Thoracic aorta (tissue), 2 donors: ENCODE measurements around the gene GATA6. TPM values are rescaled to one million over a fixed set of nuclear protein-coding genes. Genes with fewer than 3 reads are reported as not detected.
"Not testable (repeated sequence)": the region's sequence is repeated elsewhere in the genome, so short reads cannot be mapped to it uniquely, and the experiment has no call there.

Experiments
- ATAC-seq: fragments of 150-250 bp; one replicate; pipeline ENCODE4 v1.8.0; 2017; ENCODE audit warnings: low read depth; ENCODE audit not compliant: insufficient number of reproducible peaks, low FRiP score
- DNase-seq: peaks from one replicate; pipeline ENCODE4 v3.0.0-alpha.2; 2020; ENCODE audit warnings: low spot score
- H3K27ac ChIP-seq, 2 donors: fragments of 200-600 bp; sonication (generic); 1 replicate in 1 of 2; 2 replicates in 1 of 2; pipeline ENCODE4 v1.5.1; 2016; ENCODE audit warnings: mild to moderate bottlenecking in 2 of 2, moderate library complexity in 2 of 2
- H3K27me3 ChIP-seq: fragments of 200-600 bp; sonication (generic); replicated peaks from 2 replicates; pipeline ENCODE4 v1.6.0; 2016; ENCODE audit warnings: mild to moderate bottlenecking; ENCODE audit not compliant: insufficient read depth
- H3K36me3 ChIP-seq: fragments of 200-600 bp; sonication (generic); one replicate; pipeline ENCODE4 v1.5.1; 2016
- H3K4me1 ChIP-seq, 2 donors: fragments of 200-600 bp; sonication (generic); 1 replicate in 1 of 2; 2 replicates in 1 of 2; pipeline versions ENCODE4 v1.5.1 to v1.6.0; 2016; ENCODE audit warnings: low read depth in 2 of 2, mild to moderate bottlenecking in 1 of 2; ENCODE audit not compliant: control insufficient read depth in 1 of 2
- H3K4me3 ChIP-seq: fragments of 200-600 bp; sonication (generic); 2 replicates; pipeline ENCODE4 v1.5.1; 2016; ENCODE audit warnings: mild to moderate bottlenecking
- H3K9me3 ChIP-seq: fragments of 200-600 bp; sonication (generic); 2 replicates; pipeline ENCODE4 v1.5.1; 2016
- total RNA-seq, 2 donors: library from RNA; depleted of rRNA; stranded (reverse); fragments of >200 nt; gene quantifications; one replicate each; pipeline versions ENCODE4 v1.1.0 to v1.2.3, GENCODE V29; 2016
- TF ChIP-seq, protein P1 (sequence below): fragments of 200-600 bp; sonication (generic); IDR thresholded peaks from one replicate; pipeline ENCODE4 v1.5.1; 2019; ENCODE audit warnings: antibody characterized with exemption

Gene GATA6
- total RNA-seq, 2 donors from 2014 or later = 92.7 to 92.8 TPM

DNA sequence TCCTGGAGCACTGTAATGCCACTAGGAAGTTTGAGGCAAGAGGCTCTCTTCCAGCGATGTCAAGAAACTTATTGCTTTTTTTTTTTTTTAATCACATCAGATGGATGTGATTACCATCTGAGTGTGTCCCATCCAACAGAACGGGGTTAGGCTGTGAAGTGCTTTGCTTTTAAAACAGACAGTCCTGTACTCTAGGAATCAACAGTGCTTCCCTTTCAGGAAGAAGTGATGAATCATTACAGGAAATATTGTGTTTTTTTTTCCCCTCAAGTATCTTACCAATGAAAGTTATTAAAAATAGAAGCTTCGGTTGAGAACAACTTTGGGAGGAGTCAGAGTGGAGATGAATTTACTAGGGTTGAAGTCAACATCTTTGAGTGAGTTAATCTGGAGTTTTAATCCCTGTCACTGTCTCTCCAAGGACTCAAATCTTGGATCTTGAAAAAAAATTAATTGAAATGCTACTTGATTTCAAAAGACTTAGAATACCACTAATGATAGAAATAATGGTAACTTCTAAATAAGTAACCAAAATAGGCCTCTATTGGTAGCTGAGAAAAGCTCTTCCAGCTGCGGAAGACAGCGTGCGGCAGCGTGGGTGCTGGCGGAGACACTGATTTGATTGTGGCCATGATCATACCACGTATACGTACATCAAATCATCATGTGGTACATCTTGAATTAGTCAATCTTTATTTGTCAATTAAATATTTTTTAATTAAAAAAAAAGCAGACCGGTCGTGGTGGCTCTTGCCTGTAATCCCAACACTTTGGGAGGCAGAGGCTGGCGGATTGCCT is 45.5 kb downstream of the GATA6 start:
- TF ChIP-seq, protein P1, sequence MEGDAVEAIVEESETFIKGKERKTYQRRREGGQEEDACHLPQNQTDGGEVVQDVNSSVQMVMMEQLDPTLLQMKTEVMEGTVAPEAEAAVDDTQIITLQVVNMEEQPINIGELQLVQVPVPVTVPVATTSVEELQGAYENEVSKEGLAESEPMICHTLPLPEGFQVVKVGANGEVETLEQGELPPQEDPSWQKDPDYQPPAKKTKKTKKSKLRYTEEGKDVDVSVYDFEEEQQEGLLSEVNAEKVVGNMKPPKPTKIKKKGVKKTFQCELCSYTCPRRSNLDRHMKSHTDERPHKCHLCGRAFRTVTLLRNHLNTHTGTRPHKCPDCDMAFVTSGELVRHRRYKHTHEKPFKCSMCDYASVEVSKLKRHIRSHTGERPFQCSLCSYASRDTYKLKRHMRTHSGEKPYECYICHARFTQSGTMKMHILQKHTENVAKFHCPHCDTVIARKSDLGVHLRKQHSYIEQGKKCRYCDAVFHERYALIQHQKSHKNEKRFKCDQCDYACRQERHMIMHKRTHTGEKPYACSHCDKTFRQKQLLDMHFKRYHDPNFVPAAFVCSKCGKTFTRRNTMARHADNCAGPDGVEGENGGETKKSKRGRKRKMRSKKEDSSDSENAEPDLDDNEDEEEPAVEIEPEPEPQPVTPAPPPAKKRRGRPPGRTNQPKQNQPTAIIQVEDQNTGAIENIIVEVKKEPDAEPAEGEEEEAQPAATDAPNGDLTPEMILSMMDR = no peak
- peaks cover 15 to 38% of the 10 kb centered on the region in 2 donors for H3K4me1 ChIP-seq
- no peak overlapping the region for H3K4me3 ChIP-seq
- no peaks in the 10 kb centered on the region for H3K9me3 ChIP-seq
- ATAC-seq = no peak
- no peak for DNase-seq
- H3K27ac ChIP-seq = no peak overlapping the region
- no peaks in the 10 kb centered on the region for H3K27me3 ChIP-seq
- H3K36me3 ChIP-seq = no peaks in the 10 kb centered on the region

- Histone ChIP-seq H3K27me3 (no peaks in the 10 kb centered on the region), H3K36me3 (no peaks in the 10 kb centered on the region), H3K4me1 (peaks cover 0 to 10% of the 10 kb centered on the region in 2 donors), H3K9me3 (no peaks in the 10 kb centered on the region), H3K27ac (no peak overlapping the region), H3K4me3 (no peak overlapping the region)
- TF ChIP-seq, protein P1 = no peak
- ATAC-seq (no peak), DNase-seq (no peak)
Observed at GRCh38 chr18:22218835-22219234, 49.4 kb downstream of the GATA6 start.

GRCh38 chr18:22219568-22220355 is 50.4 kb downstream of the GATA6 start:
- ATAC-seq (no peak), DNase-seq (no peak)
- Histone ChIP-seq H3K9me3 (no peaks in the 10 kb centered on the region), H3K27me3 (no peaks in the 10 kb centered on the region), H3K4me1 (peaks cover 0 to 14% of the 10 kb centered on the region in 2 donors), H3K4me3 (no peak overlapping the region), H3K36me3 (no peaks in the 10 kb centered on the region), H3K27ac (no peak overlapping the region)
- TF ChIP-seq, protein P1 = no peak

DNA sequence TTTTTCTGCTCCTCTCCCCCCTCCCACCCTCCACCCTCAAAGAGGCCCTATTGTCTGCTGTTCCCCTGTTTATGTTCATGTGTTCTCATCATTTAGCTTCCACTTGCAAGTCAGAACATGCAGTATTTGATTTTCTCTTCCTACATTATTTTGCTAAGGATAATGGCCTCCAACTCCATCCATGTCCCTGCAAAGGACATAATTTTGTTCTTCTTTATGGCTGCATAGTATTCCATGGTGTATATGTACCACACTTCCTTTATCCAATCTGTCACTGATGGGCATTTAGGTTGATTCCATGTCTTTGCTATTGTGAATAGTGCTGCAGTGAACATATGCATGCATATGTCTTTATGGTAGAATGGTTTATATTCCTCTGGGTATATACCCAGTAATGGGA is 51.2 kb downstream of the GATA6 start:
- ATAC-seq, H3K36me3 ChIP-seq, H3K27ac ChIP-seq, H3K27me3 ChIP-seq, H3K9me3 ChIP-seq, DNase-seq, H3K4me3 ChIP-seq: not testable (repeated sequence)
- H3K4me1 ChIP-seq = peaks cover 0 to 14% of the 10 kb centered on the region in 2 donors

DNA sequence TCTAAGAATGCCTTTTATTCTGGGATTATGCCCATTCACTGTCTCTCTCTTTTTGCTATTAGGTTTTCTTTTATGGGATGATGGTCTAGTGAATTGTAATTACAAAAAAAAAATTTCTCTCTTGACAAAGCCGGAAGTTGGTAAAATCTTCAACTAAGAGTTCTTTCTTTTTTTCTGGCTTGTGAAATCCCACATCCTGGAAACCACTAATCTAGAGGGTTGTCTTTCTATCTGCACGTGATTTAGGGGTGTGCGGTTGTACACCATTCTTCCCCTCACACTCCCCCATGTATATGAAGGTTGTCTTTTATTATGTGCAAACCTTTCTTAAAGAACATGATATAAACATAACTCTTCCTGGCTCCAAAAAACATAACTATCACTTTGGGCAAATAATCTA is 52.0 kb downstream of the GATA6 start:
- Histone ChIP-seq H3K4me1 (peaks cover 0 to 14% of the 10 kb centered on the region in 2 donors), H3K36me3 (no peaks in the 10 kb centered on the region), H3K27me3 (no peaks in the 10 kb centered on the region), H3K27ac (no peak overlapping the region), H3K4me3 (no peak overlapping the region), H3K9me3 (no peaks in the 10 kb centered on the region)
- no peak for ATAC-seq
- TF ChIP-seq, protein P1 = no peak
- no peak for DNase-seq
